Activated T-cell treated with anti-CD3 and anti-CD28 coated beads for 24 hours (primary cell): ENCODE data around the gene ASIC1.
A peak's percentile ranks its signal among the peaks of the same experiment; 100 is the strongest.

Source experiments
- DNase-seq: peaks from one replicate; pipeline ENCODE4 v3.0.0-alpha.2; 2020; ENCODE audit warnings: low read depth

Gene ASIC1

GRCh38 chr12:50084775-50085614 lies 27.6 kb downstream of the ASIC1 start, which contains the start of gene SMARCD1:
TSS of gene SMARCD1 (plus strand) at chr12:50085342. CDS start at chr12:50085370, 28 bp downstream.
- DNase-seq, result peak; percentile 84

- DNase-seq, result no peak
These were observed 28.2 kb downstream of the ASIC1 start for GRCh38 chr12:50085615-50086072.

- no peak for DNase-seq
These were observed 28.8 kb downstream of the ASIC1 start for GRCh38 chr12:50086148-50086547.

GRCh38 chr12:50087151-50087550 lies 29.8 kb downstream of the ASIC1 start:
- no peak for DNase-seq

- no peak for DNase-seq
These were observed 30.6 kb downstream of the ASIC1 start for GRCh38 chr12:50087995-50088394.

- DNase-seq, result peak; percentile 56
These were observed 31.4 kb downstream of the ASIC1 start for GRCh38 chr12:50088577-50089335.

- DNase-seq, result no peak
These were observed 32.3 kb downstream of the ASIC1 start for GRCh38 chr12:50089730-50090129.

GRCh38 chr12:50090391-50090790 lies 33.0 kb downstream of the ASIC1 start:
- no peak for DNase-seq

GRCh38 chr12:50097952-50098351 lies 40.6 kb downstream of the ASIC1 start:
- no peak for DNase-seq

- DNase-seq, result no peak
These were observed 42.1 kb downstream of the ASIC1 start for GRCh38 chr12:50099302-50100008.

GRCh38 chr12:50100561-50100960 lies 43.2 kb downstream of the ASIC1 start:
- no peak for DNase-seq

GRCh38 chr12:50101663-50102062 lies 44.3 kb downstream of the ASIC1 start:
- no peak for DNase-seq

- DNase-seq, result no peak
These were observed 44.7 kb downstream of the ASIC1 start for GRCh38 chr12:50102131-50102531.

GRCh38 chr12:50102646-50103309 lies 45.4 kb downstream of the ASIC1 start:
- no peak for DNase-seq

GRCh38 chr12:50103351-50103750 lies 46.0 kb downstream of the ASIC1 start:
- DNase-seq, result no peak

- peak; percentile 19 for DNase-seq
These were observed 46.4 kb downstream of the ASIC1 start, which contains the start of gene GPD1 for GRCh38 chr12:50103767-50104321. TSS of gene GPD1 (plus strand) at chr12:50104008. CDS start at chr12:50104051, 43 bp downstream.

GRCh38 chr12:50104417-50105366 lies 47.3 kb downstream of the ASIC1 start:
- DNase-seq, result no peak

GRCh38 chr12:50105913-50106450 lies 48.6 kb downstream of the ASIC1 start:
- no peak for DNase-seq

- no peak for DNase-seq
These were observed 49.5 kb downstream of the ASIC1 start for GRCh38 chr12:50106907-50107306.
